ENCODE data around the gene PIAS4. TPM values are rescaled to one million over a fixed set of nuclear protein-coding genes. Genes with fewer than 3 reads are reported as not detected.
A peak's percentile ranks its signal among the peaks of the same experiment; 100 is the strongest.

Gene PIAS4
- total and polyA plus RNA-seq, 2 of the 13 experiments (the other 11 are each of a cell fraction or from before 2014, with no cell fraction given) = 9.0 to 20.1 TPM

DNA sequence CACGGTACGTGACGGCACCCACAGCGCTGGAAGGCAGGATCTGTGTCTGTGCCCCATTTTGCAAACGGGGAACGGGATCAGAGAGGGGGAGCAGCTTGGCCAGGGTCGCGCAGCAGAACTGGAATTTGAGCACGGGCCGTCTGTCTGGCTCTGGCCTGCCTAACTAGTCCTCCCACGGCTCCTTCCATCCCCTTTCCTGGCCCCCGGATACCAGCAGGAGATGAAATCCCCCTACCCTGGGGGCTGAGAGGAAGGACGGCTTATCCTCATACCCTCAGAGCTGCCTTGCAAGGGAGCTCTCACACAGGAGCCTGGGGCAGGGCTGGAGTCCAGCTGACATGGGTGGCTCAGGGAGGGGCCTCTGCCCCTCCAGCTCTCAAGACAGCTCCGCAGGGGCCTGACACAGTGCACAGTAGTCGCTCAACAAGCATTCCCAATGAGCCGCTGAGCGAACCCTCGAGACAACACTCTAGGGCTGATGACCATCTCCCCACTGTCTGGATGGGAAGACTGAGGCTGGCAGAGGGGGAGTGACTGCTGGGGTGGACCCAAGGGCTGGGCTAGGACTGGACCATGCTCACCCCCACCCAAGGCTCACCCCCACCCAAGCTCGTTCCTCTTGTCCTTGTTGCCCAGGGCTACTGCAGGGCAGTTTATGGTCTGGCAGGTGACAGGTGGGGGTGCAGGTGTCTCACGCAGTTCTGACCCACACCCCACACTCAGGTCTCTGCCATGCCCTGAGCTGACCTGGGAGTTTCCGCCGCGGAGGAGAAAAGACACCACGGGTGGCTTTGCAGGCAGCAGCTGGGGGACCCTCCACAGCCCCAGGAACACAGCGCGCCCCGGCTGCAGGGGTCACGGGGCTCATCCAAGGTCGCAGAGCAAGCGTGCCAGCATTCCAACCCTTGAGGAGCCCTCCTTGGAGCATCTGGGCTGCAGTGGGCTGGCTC, 55.2 kb downstream of the PIAS4 start (continued):
- TF ChIP-seq, protein P1, sequence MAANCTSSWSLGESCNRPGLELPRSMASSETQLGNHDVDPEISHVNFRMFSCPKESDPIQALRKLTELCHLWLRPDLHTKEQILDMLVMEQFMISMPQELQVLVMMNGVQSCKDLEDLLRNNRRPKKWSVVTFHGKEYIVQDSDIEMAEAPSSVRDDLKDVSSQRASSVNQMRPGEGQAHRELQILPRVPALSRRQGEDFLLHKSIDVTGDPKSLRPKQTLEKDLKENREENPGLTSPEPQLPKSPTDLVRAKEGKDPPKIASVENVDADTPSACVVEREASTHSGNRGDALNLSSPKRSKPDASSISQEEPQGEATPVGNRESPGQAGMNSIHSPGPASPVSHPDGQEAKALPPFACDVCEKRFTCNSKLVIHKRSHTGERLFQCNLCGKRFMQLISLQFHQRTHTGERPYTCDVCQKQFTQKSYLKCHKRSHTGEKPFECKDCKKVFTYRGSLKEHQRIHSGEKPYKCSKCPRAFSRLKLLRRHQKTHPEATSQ (CRISPR knock-in tag; IDR thresholded peaks at IDR 0.05; ENCODE audit: borderline replicate concordance) = no peak
- TF ChIP-seq NCOA2 (CRISPR knock-in tag; IDR thresholded peaks at IDR 0.05) (no peak), PCBP1 (IDR thresholded peaks at IDR 0.05; ENCODE audit: borderline replicate concordance, low read depth, low read length) (no peak), ZNF660 (CRISPR knock-in tag; IDR thresholded peaks at IDR 0.05; ENCODE audit: borderline replicate concordance, low read depth) (no peak), FOSL1 (CRISPR knock-in tag; IDR thresholded peaks at IDR 0.05; ENCODE audit: borderline replicate concordance) (no peak), ZNF333 (CRISPR knock-in tag; IDR thresholded peaks at IDR 0.05; ENCODE audit: borderline replicate concordance) (no peak), ZBTB42 (CRISPR knock-in tag; IDR thresholded peaks at IDR 0.05) (0 out of 2 replicates have a peak, but pooled peaks have one; percentile 11), STAT5B (CRISPR knock-in tag; IDR thresholded peaks at IDR 0.05) (no peak), ZNF598 (CRISPR knock-in tag; IDR thresholded peaks at IDR 0.05; ENCODE audit: borderline replicate concordance) (no peak), SP140L (CRISPR knock-in tag; IDR thresholded peaks at IDR 0.05; ENCODE audit: borderline replicate concordance) (no peak), HNRNPL (IDR thresholded peaks at IDR 0.05; ENCODE audit: low read depth, low read length) (no peak), ARNT2 (CRISPR knock-in tag; IDR thresholded peaks at IDR 0.05; ENCODE audit: low read depth) (no peak), ZNF713 (CRISPR knock-in tag; IDR thresholded peaks at IDR 0.05) (no peak), NONO (IDR thresholded peaks at IDR 0.05) (no peak), NONO (CRISPR knock-in tag; conservative IDR thresholded peaks at IDR 0.05) (0 out of 2 replicates have a peak, but pooled peaks have one; percentile 20), HOXA9 (CRISPR knock-in tag; IDR thresholded peaks at IDR 0.05; ENCODE audit: borderline replicate concordance) (no peak), NFKB2 (CRISPR knock-in tag; IDR thresholded peaks at IDR 0.05; ENCODE audit: borderline replicate concordance) (0 out of 2 replicates have a peak, but pooled peaks have one; percentile 8)
- TF ChIP-seq, protein P2, sequence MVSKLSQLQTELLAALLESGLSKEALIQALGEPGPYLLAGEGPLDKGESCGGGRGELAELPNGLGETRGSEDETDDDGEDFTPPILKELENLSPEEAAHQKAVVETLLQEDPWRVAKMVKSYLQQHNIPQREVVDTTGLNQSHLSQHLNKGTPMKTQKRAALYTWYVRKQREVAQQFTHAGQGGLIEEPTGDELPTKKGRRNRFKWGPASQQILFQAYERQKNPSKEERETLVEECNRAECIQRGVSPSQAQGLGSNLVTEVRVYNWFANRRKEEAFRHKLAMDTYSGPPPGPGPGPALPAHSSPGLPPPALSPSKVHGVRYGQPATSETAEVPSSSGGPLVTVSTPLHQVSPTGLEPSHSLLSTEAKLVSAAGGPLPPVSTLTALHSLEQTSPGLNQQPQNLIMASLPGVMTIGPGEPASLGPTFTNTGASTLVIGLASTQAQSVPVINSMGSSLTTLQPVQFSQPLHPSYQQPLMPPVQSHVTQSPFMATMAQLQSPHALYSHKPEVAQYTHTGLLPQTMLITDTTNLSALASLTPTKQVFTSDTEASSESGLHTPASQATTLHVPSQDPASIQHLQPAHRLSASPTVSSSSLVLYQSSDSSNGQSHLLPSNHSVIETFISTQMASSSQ (IDR thresholded peaks at IDR 0.05; ENCODE audit: low read depth) = no peak
- TF ChIP-seq, protein P2 (CRISPR knock-in tag; IDR thresholded peaks at IDR 0.05; ENCODE audit: borderline replicate concordance) = 0 out of 2 replicates have a peak, but pooled peaks have one; percentile 23
- TF ChIP-seq, protein P3, sequence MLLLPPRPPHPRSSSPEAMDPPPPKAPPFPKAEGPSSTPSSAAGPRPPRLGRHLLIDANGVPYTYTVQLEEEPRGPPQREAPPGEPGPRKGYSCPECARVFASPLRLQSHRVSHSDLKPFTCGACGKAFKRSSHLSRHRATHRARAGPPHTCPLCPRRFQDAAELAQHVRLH (CRISPR knock-in tag; IDR thresholded peaks at IDR 0.05; ENCODE audit: borderline replicate concordance, low read depth) = no peak
- TF ChIP-seq, protein P4, sequence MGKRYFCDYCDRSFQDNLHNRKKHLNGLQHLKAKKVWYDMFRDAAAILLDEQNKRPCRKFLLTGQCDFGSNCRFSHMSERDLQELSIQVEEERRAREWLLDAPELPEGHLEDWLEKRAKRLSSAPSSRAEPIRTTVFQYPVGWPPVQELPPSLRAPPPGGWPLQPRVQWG (CRISPR knock-in tag; IDR thresholded peaks at IDR 0.05; ENCODE audit: borderline replicate concordance, low read depth) = no peak

Data from HepG2 (cell line).